ENCODE results near the gene MBD3L4. TPM values are rescaled to one million over a fixed set of nuclear protein-coding genes. Genes with fewer than 3 reads are reported as not detected.
A peak's percentile ranks its signal among the peaks of the same experiment; 100 is the strongest.
"Not testable (repeated sequence)": the region's sequence is repeated elsewhere in the genome, so short reads cannot be mapped to it uniquely, and the experiment has no call there.

MBD3L4 gene
- not detected in 2 replicates for total RNA-seq (2014; rRNA removed; shearing (Covaris generic))
- not detected in 2 replicates for polyA plus RNA-seq (2015; cell fraction: cytosol; rRNA removed)
- polyA plus RNA-seq (2015; cell fraction: nucleus; rRNA removed), result not detected in 2 replicates

GRCh38 chr19:7040079-7040478 lies at the start of gene MBD3L4:
TSS of gene MBD3L4 (minus strand) at chr19:7040179. CDS start at chr19:7040144, 35 bp downstream.
- not testable (repeated sequence) for DNase-seq (ENCODE audit: low read depth)

DNA sequence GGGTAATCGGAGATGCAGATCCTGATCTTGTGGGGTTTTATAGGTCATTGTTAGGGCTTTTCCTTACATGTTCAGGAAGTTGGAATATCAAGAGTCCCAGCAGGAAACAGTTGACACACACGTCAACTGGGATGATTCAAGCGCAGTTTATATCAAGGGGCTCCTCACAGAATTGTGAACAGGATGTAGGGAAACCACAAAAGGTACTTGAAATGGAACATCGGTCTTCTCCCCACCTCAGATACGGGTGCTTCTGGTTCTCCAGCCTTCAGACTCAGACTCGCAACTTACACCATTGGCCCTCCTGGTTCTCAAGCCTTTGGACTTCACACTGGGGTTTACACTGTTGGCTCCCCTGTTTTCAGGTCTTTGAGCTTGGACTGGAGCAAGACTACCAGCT lies 49.0 kb upstream of the MBD3L4 start:
- peak; percentile 15 for DNase-seq (ENCODE audit: low read depth)

DNA sequence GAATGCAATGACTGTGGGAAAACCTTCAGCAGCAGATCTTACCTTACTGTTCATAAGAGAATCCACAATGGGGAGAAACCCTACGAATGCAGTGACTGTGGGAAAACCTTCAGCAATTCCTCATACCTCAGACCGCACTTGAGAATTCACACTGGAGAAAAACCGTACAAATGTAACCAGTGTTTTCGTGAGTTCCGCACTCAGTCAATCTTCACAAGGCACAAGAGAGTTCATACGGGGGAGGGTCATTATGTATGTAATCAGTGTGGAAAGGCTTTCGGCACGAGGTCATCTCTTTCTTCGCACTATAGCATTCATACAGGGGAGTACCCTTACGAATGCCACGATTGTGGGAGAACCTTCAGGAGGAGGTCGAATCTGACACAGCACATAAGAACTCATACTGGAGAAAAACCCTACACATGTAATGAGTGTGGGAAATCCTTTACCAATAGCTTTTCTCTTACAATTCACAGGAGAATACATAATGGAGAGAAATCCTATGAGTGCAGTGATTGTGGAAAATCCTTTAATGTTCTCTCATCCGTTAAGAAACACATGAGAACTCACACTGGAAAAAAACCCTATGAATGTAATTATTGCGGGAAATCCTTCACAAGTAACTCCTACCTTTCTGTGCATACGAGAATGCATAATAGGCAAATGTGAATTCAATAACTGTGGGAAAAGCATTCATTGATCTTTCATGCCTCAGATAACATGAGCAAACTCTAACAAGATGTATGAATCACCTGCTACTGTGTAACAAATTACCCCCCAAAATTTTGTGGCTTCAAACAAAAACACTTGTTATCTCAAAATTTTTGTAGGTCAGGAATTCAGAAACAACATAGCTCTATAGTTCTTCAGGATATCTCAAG lies 43.3 kb upstream of the MBD3L4 start:
- peak; percentile 21 for DNase-seq (ENCODE audit: low read depth)

- DNase-seq (ENCODE audit: low read depth), result no peak
These were observed 38.0 kb upstream of the MBD3L4 start for GRCh38 chr19:7078008-7078407.

DNA sequence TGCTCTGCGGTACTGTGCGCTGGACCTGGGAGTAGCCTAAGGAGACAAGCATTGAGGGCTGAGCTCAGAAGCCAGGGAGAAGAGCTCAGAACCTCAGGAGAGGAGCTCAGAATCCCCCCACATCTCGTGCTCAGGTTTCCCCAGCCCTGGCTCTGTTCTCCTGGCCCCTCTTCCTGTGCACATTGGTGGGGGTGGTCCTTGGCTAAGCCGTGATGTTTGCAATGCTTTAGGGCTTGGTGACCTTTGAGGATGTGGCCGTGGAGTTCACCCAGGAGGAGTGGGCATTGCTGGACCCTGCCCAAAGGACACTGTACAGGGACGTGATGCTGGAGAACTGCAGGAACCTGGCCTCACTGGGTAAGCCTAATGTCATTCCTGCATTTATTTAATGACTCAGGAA lies 36.2 kb upstream of the MBD3L4 start:
- DNase-seq (ENCODE audit: low read depth), result no peak

- DNase-seq (ENCODE audit: low read depth), result no peak
These were observed 34.8 kb upstream of the MBD3L4 start for GRCh38 chr19:7074705-7075282.

GRCh38 chr19:7072541-7072940 lies 32.6 kb upstream of the MBD3L4 start:
- no peak for DNase-seq (ENCODE audit: low read depth)

DNA sequence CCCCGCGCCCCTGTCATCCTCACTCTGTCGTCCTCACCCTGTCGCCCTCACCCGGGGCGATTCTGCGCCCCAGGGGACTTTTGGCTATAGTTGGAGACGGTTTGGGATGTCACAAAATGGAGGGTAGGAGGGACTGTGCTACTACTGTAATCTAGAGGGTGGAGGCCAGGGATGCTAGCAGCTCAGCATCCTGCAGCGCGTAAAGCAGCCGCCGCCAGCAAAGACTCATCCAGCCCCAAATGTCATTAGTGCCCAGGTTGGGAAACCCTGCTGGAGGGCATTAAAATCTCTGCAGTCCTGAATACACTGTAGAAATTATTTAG lies 29.9 kb upstream of the MBD3L4 start:
- no peak for DNase-seq (ENCODE audit: low read depth)

GRCh38 chr19:7069042-7069903 lies 29.3 kb upstream of the MBD3L4 start, which contains the start of gene ZNF557:
TSS of gene ZNF557 (plus strand) at chr19:7069703. CDS start at chr19:7075075, 5,372 bp downstream.
- DNase-seq (ENCODE audit: low read depth), result peak; percentile 89

DNA sequence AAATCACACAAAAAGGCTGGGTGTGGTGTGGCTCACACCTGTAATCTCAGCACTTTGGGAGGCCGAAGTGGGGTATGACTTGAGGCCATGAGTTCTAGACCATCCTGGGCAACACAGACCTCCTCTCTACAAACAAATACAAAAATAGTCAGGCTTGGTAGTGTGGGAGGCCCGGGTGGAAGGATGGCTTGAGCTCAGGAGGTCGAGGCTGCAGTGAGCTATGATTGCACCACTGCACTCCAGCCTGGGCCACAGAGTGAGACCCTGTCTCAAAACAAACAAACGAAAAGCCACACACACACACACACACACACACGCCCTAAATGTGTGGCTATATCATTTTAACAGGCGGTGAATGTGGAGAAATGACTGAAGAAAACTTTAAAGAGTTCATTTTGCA lies 28.6 kb upstream of the MBD3L4 start:
- DNase-seq (ENCODE audit: low read depth), result no peak

GRCh38 chr19:7067716-7068115 lies 27.7 kb upstream of the MBD3L4 start:
- DNase-seq (ENCODE audit: low read depth), result no peak

GRCh38 chr19:7067122-7067521 lies 27.1 kb upstream of the MBD3L4 start:
- DNase-seq (ENCODE audit: low read depth), result peak; percentile 39

GRCh38 chr19:7063764-7064418 lies 23.9 kb upstream of the MBD3L4 start:
- DNase-seq (ENCODE audit: low read depth), result no peak

DNA sequence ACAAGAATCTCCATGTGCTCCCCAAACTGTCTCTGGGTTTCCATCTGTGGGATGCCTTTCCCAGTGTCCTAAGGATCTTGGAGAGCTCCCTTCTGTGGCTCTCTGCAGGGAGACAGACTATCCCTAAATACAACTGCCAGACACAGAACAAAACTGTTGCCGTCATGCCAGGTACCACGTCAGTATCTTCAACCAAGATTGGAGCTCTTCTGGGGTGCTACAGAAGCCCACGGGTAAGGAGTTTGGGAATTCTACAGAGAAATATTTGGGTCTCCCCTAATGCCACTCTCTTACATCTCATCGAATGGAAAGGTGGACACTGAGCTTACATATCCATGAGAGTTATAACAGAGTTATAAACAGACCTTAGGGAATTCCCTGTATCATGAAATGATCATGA lies 23.4 kb upstream of the MBD3L4 start:
- DNase-seq (ENCODE audit: low read depth), result no peak

GRCh38 chr19:7059977-7060376 lies 20.0 kb upstream of the MBD3L4 start:
- not testable (repeated sequence) for DNase-seq (ENCODE audit: low read depth)

DNA sequence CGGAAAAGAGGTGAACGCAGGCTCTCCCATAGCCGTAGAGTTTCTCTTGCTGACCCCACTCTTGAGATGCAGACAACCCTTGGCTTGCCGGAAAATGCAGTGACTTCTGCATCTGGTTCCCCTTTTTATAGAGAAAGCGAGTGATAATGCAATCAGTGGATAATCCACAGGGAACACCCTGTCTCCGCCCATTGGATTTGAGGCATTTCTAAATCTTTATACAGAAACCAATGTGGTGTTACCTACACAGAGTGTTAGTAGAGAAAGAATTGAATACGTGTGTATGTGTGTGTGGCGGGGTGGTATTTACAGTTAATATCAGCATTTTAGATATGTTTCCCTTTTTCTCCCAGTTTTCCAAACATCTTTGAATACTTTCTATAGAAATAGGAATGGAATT lies 18.6 kb upstream of the MBD3L4 start, which contains the start of gene MBD3L3:
MBD3L3 (minus strand) TSS at position 101 of the 400 bp plus-strand sequence; CDS start at position 30, 71 bp downstream.
- DNase-seq (ENCODE audit: low read depth), result not testable (repeated sequence)

GRCh38 chr19:7056371-7056770 lies 16.4 kb upstream of the MBD3L4 start:
- not testable (repeated sequence) for DNase-seq (ENCODE audit: low read depth)

DNA sequence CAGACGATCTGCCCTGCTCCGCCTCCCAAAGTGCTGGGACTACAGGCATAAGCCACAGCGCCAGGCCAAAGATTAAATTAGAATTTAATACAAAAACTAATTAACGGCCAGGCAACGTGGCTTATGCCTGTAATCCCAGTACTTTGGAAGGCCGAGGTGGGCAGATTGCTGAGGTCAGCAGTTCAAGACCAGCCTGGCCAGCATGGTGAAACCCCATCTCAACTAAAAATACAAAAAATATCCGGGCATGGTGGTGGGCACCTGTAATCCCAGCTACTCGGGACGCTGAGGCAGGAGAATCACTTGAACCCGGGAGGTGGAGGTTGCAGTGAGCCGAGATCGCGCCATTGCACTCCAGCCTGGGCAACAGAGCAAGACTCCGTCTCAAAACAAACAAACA lies 15.7 kb upstream of the MBD3L4 start:
- DNase-seq (ENCODE audit: low read depth), result not testable (repeated sequence)

- not testable (repeated sequence) for DNase-seq (ENCODE audit: low read depth)
These were observed 14.8 kb upstream of the MBD3L4 start for GRCh38 chr19:7054635-7055368.

- not testable (repeated sequence) for DNase-seq (ENCODE audit: low read depth)
These were observed 12.9 kb upstream of the MBD3L4 start for GRCh38 chr19:7052896-7053295.

All from HT1080 (cell line).